CD4-positive, CD25-positive, alpha-beta regulatory T cell (primary cell): ENCODE results near the gene NLRP12. TPM values are rescaled to one million over a fixed set of nuclear protein-coding genes. Genes with fewer than 3 reads are reported as not detected.
"Not testable (repeated sequence)": the region's sequence is repeated elsewhere in the genome, so short reads cannot be mapped to it uniquely, and the experiment has no call there.

Experiments used
- ATAC-seq, 2 donors: fragments of 150-1000 bp; cut with Tn5 transposase; one replicate each; pipeline ENCODE4 v1.10.0; 2021; ENCODE audit warnings: low read depth in 2 of 2, moderate number of reproducible peaks in 2 of 2, moderate library complexity in 1 of 2
- DNase-seq, 3 donors: peaks; one replicate each; pipeline versions ENCODE4 v3.0.0 to v3.0.0-alpha.2; 2012 to 2022; ENCODE audit warnings: mixed read lengths in 1 of 3
- H3K27ac ChIP-seq: one replicate; pipeline ENCODE4 v1.7.0; 2013; ENCODE audit warnings: mild to moderate bottlenecking, low read length; ENCODE audit not compliant: insufficient read depth, poor library complexity, severe bottlenecking
- H3K27me3 ChIP-seq: one replicate; pipeline ENCODE4 v1.7.0; 2013; ENCODE audit warnings: low read length; ENCODE audit not compliant: control insufficient read depth, insufficient read depth
- H3K36me3 ChIP-seq: one replicate; pipeline ENCODE4 v1.7.0; 2013; ENCODE audit warnings: mild to moderate bottlenecking, low read length, moderate library complexity; ENCODE audit not compliant: control insufficient read depth, insufficient read depth
- H3K4me1 ChIP-seq: 2 replicates; pipeline ENCODE4 v1.7.0; 2013; ENCODE audit warnings: mild to moderate bottlenecking, low read length; ENCODE audit not compliant: insufficient read depth, control insufficient read depth, poor library complexity, severe bottlenecking
- H3K4me3 ChIP-seq: one replicate; pipeline ENCODE4 v1.7.0; 2013; ENCODE audit warnings: low read depth, mild to moderate bottlenecking, low read length, moderate library complexity
- H3K9me3 ChIP-seq, 2 experiments: 1 replicate in 1 of 2; 2 replicates in 1 of 2; pipeline ENCODE4 v1.7.0; 2013; ENCODE audit warnings: low read length in 2 of 2, mild to moderate bottlenecking in 1 of 2, moderate library complexity in 1 of 2; ENCODE audit not compliant: control insufficient read depth in 2 of 2
- H3K27ac Mint-ChIP-seq, 3 donors: one replicate each; pipeline ENCODE4 v1.8.0; 2020 to 2022; ENCODE audit warnings: mild to moderate bottlenecking in 3 of 3, mixed read lengths in 3 of 3, moderate library complexity in 2 of 3
- H3K27me3 Mint-ChIP-seq: one replicate; pipeline ENCODE4 v1.8.0; 2022; ENCODE audit warnings: mild to moderate bottlenecking, mixed read lengths
- H3K36me3 Mint-ChIP-seq: one replicate; pipeline ENCODE4 v1.8.0; 2020; ENCODE audit warnings: mixed read lengths
- H3K4me1 Mint-ChIP-seq, 4 donors: one replicate each; pipeline ENCODE4 v1.8.0; 2020 to 2022; ENCODE audit warnings: mixed read lengths in 4 of 4, mild to moderate bottlenecking in 1 of 4
- H3K4me3 Mint-ChIP-seq, 4 donors: one replicate each; pipeline ENCODE4 v1.8.0; 2020 to 2022; ENCODE audit warnings: mild to moderate bottlenecking in 4 of 4, mixed read lengths in 4 of 4, moderate library complexity in 3 of 4
- H3K9me3 Mint-ChIP-seq, 7 donors: one replicate each; pipeline ENCODE4 v1.8.0; 2020 to 2022; ENCODE audit warnings: mixed read lengths in 7 of 7, mild to moderate bottlenecking in 3 of 7, moderate library complexity in 2 of 7
- polyA plus RNA-seq, 4 donors: library from polyadenylated mRNA; unstranded; fragments of 300-500 nt; fragmentation: Illumina TruSeq; gene quantifications; one replicate each; pipeline ENCODE4 v1.2.3, GENCODE V29; 2021
- total RNA-seq: library from RNA; stranded (reverse); gene quantifications from one replicate; pipeline ENCODE4 v1.2.3, GENCODE V29; 2022

The NLRP12 gene
- total and polyA plus RNA-seq, 5 donors from 2014 or later: not detected

DNA sequence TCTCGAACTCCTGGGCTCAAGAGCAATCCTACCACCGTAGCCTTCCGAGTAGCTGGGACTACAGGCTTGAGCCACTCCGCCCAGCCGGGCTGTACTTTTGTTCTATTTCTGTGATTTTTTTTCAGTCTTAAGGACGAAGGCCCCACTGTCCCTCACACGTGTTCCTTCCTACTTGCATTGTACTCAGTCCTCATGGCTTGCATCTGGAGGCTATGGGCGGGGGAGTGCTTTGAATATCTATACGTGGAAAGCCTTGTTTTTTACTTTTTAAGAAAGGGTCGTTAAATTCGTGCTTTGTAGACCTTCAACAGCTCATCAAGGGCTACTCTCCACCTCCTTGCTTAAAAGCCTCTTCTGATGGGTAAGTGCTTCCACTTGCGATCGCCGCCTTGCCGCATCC, 36.8 kb downstream of the NLRP12 start:
- Mint-ChIP-seq H3K27me3 (no peaks in the 10 kb centered on the region), H3K9me3 (peaks cover 0 to 5% (median 0%) of the 10 kb centered on the region in 7 donors), H3K27ac (no peak overlapping the region), H3K4me1 (no peaks in the 10 kb centered on the region), H3K4me3 (no peak overlapping the region), H3K36me3 (no peaks in the 10 kb centered on the region)
- Histone ChIP-seq H3K36me3 (no peaks in the 10 kb centered on the region), H3K4me3 (no peak overlapping the region), H3K4me1 (no peaks in the 10 kb centered on the region), H3K27me3 (no peaks in the 10 kb centered on the region), H3K27ac (no peak overlapping the region), H3K9me3 (no peaks in the 10 kb centered on the region)
- ATAC-seq (no peak), DNase-seq (no peak)

DNA sequence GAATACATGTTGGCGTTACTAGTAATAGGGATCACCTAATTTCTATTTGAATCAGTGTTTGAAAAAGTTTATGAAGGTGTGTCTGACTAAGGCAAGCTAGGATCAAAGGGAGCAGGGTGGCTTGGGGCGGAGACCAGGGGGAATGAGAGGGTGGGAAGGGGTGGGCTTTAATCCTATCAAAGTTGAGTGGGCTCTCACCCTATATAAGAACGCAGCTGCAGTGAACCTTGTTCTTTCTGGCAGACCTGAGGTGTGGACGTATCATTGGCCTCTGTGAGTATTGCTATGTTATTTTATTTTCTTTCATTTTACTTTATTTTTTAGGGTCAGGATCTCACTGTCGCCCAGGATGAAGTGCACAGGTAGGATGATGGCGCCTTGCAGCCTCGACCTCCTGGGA, 37.4 kb downstream of the NLRP12 start:
- Mint-ChIP-seq H3K27me3 (no peaks in the 10 kb centered on the region), H3K27ac (no peak overlapping the region), H3K4me3 (no peak overlapping the region), H3K36me3 (no peaks in the 10 kb centered on the region), H3K4me1 (no peaks in the 10 kb centered on the region), H3K9me3 (peaks cover 0 to 5% (median 0%) of the 10 kb centered on the region in 7 donors)
- Histone ChIP-seq H3K4me3 (no peak overlapping the region), H3K36me3 (no peaks in the 10 kb centered on the region), H3K27me3 (no peaks in the 10 kb centered on the region), H3K9me3 (no peaks in the 10 kb centered on the region), H3K4me1 (no peaks in the 10 kb centered on the region), H3K27ac (no peak overlapping the region)
- no peak for DNase-seq
- no peak for ATAC-seq

DNA sequence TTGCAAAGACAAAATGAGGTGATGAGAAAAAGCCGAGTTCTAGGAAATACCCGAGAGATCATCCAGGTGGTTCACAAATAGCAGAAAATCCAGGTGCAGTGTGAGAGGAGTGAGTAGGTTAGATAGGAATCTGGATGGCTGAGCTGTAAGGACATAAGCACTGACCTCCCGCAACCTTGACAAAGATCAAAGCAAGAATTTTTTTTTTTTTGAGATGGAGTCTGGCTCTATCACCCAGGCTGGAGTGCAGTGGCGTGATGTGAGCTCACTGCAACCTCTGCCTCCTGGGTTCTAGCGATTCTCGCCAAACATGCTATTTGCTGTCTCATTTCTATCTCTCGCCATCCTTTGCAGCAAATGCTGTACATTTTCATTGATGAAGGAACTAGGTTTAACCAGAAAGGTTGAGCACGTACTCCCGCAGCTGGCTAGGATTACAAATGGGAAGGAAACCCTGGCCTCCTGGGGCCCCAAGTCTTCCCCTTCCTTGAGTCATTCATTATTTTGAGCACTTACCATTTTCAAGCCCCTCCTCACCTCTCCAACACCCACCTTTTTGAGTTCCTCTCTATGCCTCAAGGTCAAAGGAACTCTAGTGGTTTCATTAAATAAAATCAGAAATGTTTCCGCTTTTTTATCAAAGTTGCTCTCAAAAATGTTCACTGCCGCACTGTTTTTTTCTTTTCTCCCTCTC, 38.8 kb downstream of the NLRP12 start:
- no peak for ATAC-seq
- no peaks in the 10 kb centered on the region for H3K4me1 Mint-ChIP-seq
- no peaks in the 10 kb centered on the region for H3K27me3 Mint-ChIP-seq
- H3K4me3 Mint-ChIP-seq: no peak overlapping the region
- peaks cover 0 to 5% (median 0%) of the 10 kb centered on the region in 7 donors for H3K9me3 Mint-ChIP-seq
- Histone ChIP-seq H3K4me3 (no peak overlapping the region), H3K36me3 (no peaks in the 10 kb centered on the region), H3K4me1 (no peaks in the 10 kb centered on the region), H3K27me3 (no peaks in the 10 kb centered on the region), H3K27ac (no peak overlapping the region), H3K9me3 (no peaks in the 10 kb centered on the region)
- H3K36me3 Mint-ChIP-seq: no peaks in the 10 kb centered on the region
- DNase-seq: no peak
- H3K27ac Mint-ChIP-seq: no peak overlapping the region

DNA sequence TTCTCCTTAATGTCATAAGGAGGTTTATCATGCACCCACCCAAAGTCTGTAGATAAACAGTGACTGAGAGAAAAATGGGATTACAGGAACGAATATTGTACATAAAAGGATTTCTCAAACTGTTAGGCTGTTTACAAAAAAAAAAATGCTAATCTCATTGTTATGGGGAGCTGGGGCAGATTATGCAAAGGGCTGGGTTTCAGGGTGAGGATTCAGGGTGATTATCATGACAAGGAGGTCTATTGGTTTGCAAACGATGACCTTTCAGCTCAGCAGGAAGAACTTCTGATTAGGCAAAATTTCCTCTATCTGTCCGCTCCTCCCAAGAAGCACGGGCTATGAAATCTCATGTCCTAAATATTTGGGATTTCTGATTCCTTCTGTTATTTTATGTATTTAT, 41.4 kb downstream of the NLRP12 start:
- no peak overlapping the region for H3K27ac Mint-ChIP-seq
- DNase-seq: no peak

DNA sequence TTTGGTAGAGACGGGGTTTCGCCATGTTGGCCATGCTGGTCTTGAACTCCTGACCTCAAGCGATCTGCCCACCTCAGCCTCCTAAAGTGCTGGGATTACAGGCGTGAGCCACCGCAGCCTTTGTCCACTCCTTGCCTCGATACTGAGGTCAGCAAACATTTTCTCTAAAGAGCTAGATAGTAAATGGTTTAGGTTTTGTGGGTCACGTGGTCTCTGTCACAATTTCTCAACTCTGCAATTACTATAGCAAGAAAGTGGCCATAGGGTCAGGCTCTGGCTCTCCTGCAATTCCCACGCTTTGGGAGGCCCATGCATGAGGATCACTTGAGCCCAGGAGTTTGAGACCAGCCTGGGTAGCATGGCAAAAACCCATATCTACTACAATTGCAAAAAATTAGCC, 42.8 kb downstream of the NLRP12 start:
- DNase-seq, H3K27ac ChIP-seq, H3K36me3 ChIP-seq, H3K36me3 Mint-ChIP-seq, ATAC-seq, H3K4me1 Mint-ChIP-seq, H3K9me3 ChIP-seq, H3K9me3 Mint-ChIP-seq, H3K27me3 Mint-ChIP-seq, H3K4me3 Mint-ChIP-seq, H3K27me3 ChIP-seq, H3K4me1 ChIP-seq, H3K4me3 ChIP-seq, H3K27ac Mint-ChIP-seq: not testable (repeated sequence)

More for the DNA sequence above, 41.4 kb downstream of the NLRP12 start:
- Mint-ChIP-seq H3K4me3 (no peak overlapping the region), H3K36me3 (no peaks in the 10 kb centered on the region), H3K9me3 (peaks cover 0 to 5% (median 0%) of the 10 kb centered on the region in 7 donors), H3K4me1 (no peaks in the 10 kb centered on the region), H3K27me3 (no peaks in the 10 kb centered on the region)
- H3K36me3 ChIP-seq: no peaks in the 10 kb centered on the region
- H3K9me3 ChIP-seq: no peaks in the 10 kb centered on the region
- no peaks in the 10 kb centered on the region for H3K27me3 ChIP-seq
- H3K4me3 ChIP-seq: no peak overlapping the region
- H3K27ac ChIP-seq: no peak overlapping the region
- no peaks in the 10 kb centered on the region for H3K4me1 ChIP-seq
- no peak for ATAC-seq

DNA sequence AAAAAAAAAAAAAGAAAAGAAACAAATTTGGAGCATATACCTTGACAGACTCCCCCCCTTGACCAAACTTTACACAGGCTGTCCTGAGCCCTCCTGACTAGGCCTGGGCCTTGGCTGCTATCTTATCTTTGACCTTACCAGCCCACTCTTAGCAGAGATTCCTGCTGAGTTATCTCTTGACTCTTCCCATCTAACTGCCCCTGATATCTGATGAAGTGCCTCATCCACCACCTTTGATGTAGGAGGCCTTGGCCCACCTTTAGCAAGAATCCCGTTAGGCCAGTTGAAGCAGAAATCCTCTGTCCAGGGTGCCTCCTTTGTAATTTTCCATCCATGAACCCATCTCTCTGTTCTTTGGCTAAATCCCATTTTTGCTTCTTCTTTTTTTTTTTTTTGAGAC, 43.6 kb downstream of the NLRP12 start:
- no peaks in the 10 kb centered on the region for H3K27me3 Mint-ChIP-seq
- no peaks in the 10 kb centered on the region for H3K4me1 ChIP-seq
- no peak overlapping the region for H3K27ac ChIP-seq
- no peak overlapping the region for H3K4me3 ChIP-seq
- H3K36me3 Mint-ChIP-seq: no peaks in the 10 kb centered on the region
- H3K9me3 Mint-ChIP-seq: peaks cover 0 to 5% (median 0%) of the 10 kb centered on the region in 7 donors
- H3K27ac Mint-ChIP-seq: no peak overlapping the region
- ATAC-seq: no peak
- no peaks in the 10 kb centered on the region for H3K4me1 Mint-ChIP-seq
- H3K27me3 ChIP-seq: no peaks in the 10 kb centered on the region
- H3K36me3 ChIP-seq: no peaks in the 10 kb centered on the region
- DNase-seq: no peak
- no peak overlapping the region for H3K4me3 Mint-ChIP-seq
- no peaks in the 10 kb centered on the region for H3K9me3 ChIP-seq

DNA sequence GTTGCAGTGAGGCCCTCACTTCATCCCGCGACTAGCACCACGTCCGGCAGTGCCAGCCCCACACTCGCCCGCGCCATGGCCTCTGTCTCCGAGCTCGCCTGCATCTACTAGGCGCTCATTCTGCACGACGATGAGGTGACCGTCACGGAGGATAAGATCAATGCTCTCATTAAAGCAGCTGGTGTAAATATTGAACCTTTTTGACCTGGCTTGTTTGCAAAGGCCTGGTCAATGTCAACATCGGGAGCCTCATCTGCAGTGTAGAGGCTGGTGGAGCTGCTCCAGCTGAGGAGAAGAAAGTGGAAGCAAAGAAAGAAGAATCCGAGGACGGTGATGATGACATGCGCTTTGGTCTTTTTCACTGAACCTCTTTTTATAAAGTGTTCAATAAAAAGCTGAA, 48.6 kb downstream of the NLRP12 start:
- no peak overlapping the region for H3K27ac Mint-ChIP-seq

DNA sequence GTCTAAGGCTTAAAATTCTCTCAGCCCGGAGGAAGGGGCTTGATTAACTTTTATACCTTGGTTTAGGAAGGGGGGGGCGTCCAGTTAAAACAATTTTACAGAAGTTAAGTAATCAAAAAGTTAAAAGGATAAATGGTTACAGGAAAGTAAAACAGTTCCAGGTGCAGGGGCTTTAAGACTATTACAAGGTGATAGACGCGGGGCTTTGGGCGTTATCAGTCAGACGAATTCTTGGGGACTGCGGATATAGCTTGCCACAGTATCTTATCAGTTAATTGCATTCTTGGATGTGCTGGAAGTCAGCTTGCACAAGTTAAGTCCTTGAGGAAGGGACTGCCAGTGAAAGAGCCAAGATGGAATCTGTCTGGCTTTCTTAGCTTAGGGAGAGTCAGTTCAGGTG, 49.6 kb downstream of the NLRP12 start:
- H3K9me3 Mint-ChIP-seq, H3K4me1 ChIP-seq, H3K36me3 ChIP-seq, H3K27me3 Mint-ChIP-seq, H3K4me1 Mint-ChIP-seq, H3K9me3 ChIP-seq, H3K36me3 Mint-ChIP-seq, H3K27ac Mint-ChIP-seq, ATAC-seq, H3K4me3 Mint-ChIP-seq, DNase-seq, H3K4me3 ChIP-seq, H3K27me3 ChIP-seq, H3K27ac ChIP-seq: not testable (repeated sequence)

More for the DNA sequence above, 48.6 kb downstream of the NLRP12 start:
- H3K4me1 ChIP-seq: no peaks in the 10 kb centered on the region
- no peak overlapping the region for H3K4me3 ChIP-seq
- Mint-ChIP-seq H3K4me1 (peaks cover 0 to 3% (median 0%) of the 10 kb centered on the region in 4 donors), H3K9me3 (no peaks in the 10 kb centered on the region), H3K27me3 (no peaks in the 10 kb centered on the region), H3K4me3 (no peak overlapping the region), H3K36me3 (no peaks in the 10 kb centered on the region)
- DNase-seq (no peak), ATAC-seq (no peak)
- H3K27ac ChIP-seq: no peak overlapping the region
- no peaks in the 10 kb centered on the region for H3K27me3 ChIP-seq
- H3K36me3 ChIP-seq: no peaks in the 10 kb centered on the region
- no peaks in the 10 kb centered on the region for H3K9me3 ChIP-seq
